OCI-LY1 (cell line): ENCODE measurements around the gene CLCN7.

ENCODE experiments used
- EZH2 ChIP-seq: fragments of 200-600 bp; sonication (generic), shearing (Covaris generic); IDR thresholded peaks from 2 replicates; pipeline ENCODE4 v1.8.0; 2017; ENCODE audit warnings: borderline replicate concordance, mixed run types, mild to moderate bottlenecking, antibody characterized with exemption, low read length, moderate library complexity, mixed read lengths
- TF ChIP-seq, protein P1 (sequence below): fragments of 200-600 bp; sonication (generic), shearing (Covaris generic); IDR thresholded peaks from 2 replicates; pipeline ENCODE4 v1.5.1; 2017; ENCODE audit warnings: mild to moderate bottlenecking, antibody characterized with exemption, low read length, moderate library complexity, mixed read lengths

- TF ChIP-seq, protein P1, sequence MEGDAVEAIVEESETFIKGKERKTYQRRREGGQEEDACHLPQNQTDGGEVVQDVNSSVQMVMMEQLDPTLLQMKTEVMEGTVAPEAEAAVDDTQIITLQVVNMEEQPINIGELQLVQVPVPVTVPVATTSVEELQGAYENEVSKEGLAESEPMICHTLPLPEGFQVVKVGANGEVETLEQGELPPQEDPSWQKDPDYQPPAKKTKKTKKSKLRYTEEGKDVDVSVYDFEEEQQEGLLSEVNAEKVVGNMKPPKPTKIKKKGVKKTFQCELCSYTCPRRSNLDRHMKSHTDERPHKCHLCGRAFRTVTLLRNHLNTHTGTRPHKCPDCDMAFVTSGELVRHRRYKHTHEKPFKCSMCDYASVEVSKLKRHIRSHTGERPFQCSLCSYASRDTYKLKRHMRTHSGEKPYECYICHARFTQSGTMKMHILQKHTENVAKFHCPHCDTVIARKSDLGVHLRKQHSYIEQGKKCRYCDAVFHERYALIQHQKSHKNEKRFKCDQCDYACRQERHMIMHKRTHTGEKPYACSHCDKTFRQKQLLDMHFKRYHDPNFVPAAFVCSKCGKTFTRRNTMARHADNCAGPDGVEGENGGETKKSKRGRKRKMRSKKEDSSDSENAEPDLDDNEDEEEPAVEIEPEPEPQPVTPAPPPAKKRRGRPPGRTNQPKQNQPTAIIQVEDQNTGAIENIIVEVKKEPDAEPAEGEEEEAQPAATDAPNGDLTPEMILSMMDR = no peak
- TF ChIP-seq EZH2 = no peak
Observed at GRCh38 chr16:1407753-1408152, 67.1 kb downstream of the CLCN7 start.
